Fibroblast of mammary gland (primary cell): ENCODE results near the gene ETNK2.

Experiments used
- DNase-seq: peaks from one replicate; pipeline ENCODE4 v3.0.0-alpha.2; 2010; ENCODE audit warnings: low read depth
- H3K4me3 ChIP-seq: 2 replicates; pipeline ENCODE4 v1.5.1; 2011; ENCODE audit warnings: low read depth, mild to moderate bottlenecking, low read length, moderate library complexity; ENCODE audit not compliant: control insufficient read depth
- TF ChIP-seq, protein P1 (sequence below): conservative IDR thresholded peaks from 2 replicates; pipeline ENCODE4 v1.5.1; 2011; ENCODE audit warnings: low read depth, low read length, inconsistent platforms; ENCODE audit not compliant: control insufficient read depth, insufficient read depth

ETNK2 gene

DNA sequence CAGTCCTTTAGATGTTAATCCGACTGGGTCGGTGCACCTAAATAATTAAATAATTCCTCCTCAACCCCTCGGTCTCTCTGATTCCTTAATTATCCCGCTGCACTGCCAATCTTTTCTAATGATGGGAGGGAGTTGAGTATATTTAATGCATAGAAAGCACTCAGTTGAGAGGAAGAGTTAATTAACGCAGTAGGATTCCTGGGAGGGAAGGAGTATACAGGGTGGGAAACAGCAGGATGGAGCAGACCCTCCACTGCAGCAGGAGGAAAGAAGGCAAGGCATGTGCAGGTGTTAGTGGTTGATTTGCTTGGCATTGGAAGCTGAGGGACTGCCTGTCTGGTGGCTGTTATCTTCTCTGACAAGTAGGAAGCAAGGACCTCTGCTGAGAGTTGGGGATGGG lies 24.2 kb upstream of the ETNK2 start:
- no peak for DNase-seq
- H3K4me3 ChIP-seq = no peak overlapping the region
- TF ChIP-seq, protein P1, sequence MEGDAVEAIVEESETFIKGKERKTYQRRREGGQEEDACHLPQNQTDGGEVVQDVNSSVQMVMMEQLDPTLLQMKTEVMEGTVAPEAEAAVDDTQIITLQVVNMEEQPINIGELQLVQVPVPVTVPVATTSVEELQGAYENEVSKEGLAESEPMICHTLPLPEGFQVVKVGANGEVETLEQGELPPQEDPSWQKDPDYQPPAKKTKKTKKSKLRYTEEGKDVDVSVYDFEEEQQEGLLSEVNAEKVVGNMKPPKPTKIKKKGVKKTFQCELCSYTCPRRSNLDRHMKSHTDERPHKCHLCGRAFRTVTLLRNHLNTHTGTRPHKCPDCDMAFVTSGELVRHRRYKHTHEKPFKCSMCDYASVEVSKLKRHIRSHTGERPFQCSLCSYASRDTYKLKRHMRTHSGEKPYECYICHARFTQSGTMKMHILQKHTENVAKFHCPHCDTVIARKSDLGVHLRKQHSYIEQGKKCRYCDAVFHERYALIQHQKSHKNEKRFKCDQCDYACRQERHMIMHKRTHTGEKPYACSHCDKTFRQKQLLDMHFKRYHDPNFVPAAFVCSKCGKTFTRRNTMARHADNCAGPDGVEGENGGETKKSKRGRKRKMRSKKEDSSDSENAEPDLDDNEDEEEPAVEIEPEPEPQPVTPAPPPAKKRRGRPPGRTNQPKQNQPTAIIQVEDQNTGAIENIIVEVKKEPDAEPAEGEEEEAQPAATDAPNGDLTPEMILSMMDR = no peak

DNA sequence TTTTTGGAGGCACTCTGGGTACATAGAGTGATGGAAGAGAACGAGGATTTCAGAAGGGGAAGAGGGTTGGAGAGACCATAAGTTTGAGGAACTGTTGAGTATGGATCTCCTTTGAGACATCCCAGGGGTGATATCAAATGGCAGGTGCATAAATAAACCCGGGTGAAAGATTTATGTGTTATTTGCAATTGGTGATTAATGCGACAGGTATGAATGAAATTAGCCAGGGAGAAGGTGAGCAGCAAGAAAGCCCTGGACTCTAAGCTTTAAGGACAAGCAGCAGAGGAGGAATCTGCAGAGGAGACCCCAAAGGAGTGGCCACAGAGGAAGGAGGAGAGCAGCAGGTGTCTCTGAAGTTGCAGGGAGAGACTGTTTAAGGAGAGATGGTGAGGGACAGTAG lies 23.1 kb upstream of the ETNK2 start:
- H3K4me3 ChIP-seq = no peak overlapping the region
- TF ChIP-seq, protein P1 = no peak
- DNase-seq = no peak

DNA sequence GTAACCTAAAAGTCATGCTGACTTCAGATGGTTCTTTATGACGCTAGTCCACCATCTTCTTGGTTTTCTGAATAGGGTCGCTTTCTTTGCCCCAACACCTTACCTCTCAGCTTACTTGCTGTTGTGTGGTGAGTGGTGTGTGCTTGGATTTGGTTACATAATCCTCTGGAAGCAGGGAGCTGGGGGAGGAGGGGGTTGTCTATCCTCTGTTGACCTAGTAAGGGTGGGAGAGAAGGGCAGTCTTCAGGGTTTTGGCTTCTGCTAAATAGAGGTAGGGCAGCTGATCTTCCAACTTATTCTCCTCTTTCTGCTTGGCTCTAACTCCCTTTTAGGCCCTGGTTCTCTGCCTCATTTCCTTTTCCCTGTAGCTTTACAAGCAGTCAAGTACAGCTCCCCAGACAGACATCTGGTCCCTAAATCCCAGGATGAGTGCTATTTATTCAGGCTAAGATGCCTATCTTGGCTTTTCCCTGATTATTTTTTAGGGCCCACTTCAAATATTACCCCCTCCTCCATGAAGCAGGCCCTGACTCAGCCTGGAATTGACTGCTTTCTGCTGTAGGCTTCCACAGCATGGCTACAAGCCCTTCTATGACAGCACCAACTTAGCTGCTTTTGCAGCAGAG lies 20.7 kb upstream of the ETNK2 start:
- TF ChIP-seq, protein P1 = no peak
- DNase-seq = no peak
- H3K4me3 ChIP-seq = no peak overlapping the region

DNA sequence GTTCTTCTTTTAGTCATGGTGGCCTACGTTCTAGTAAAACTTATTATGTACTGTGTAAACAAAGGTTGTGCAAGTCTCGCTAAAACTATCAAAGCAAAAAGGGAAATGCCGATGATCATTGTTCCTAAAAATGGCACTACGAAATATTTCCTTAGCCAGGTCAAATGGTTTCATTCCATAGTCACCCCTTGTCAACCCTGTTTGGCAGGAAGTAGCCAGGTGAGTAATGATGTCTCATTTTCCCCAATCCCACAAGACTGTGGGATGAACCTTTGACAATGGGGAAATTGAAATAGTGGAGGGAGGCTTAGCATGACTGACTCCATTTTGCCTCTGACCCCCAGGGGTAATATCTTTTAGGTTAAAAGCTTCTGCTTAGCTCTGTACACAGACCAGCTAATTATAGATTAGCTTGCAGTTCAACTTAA lies 19.9 kb upstream of the ETNK2 start:
- TF ChIP-seq, protein P1 = no peak
- no peak overlapping the region for H3K4me3 ChIP-seq
- peak; percentile 71 for DNase-seq

DNA sequence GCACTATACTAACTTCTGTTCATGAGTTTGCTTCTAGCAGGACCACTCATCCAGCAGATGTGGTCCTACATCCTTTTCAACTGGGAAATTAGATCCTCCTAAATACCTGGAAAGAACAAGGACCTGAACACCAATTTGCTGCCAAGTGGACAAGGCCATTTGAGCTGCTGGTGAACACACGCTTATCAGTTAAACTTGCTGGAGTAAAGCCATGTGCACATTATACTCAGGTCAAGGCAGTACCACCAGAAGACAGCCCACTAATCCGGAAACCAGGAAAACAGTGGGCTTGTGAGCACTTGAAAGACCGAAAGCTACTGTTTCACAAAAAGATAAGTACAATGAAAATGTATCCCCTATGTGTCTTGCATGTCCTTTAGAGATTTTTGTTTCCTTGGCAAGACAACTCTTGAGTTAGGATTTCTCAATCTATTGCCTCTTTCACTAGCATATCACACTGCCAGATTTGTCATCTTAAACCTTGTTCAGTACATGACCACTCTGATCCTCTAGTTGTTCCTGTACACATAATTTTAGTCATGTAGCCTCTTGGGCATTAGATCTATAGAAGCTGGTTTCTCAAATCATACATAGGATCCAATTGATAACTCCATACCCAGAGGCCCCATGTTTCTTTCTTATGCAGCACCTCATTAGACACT lies 18.8 kb upstream of the ETNK2 start:
- TF ChIP-seq, protein P1 = no peak
- peak; percentile 8 for DNase-seq
- no peak overlapping the region for H3K4me3 ChIP-seq

DNA sequence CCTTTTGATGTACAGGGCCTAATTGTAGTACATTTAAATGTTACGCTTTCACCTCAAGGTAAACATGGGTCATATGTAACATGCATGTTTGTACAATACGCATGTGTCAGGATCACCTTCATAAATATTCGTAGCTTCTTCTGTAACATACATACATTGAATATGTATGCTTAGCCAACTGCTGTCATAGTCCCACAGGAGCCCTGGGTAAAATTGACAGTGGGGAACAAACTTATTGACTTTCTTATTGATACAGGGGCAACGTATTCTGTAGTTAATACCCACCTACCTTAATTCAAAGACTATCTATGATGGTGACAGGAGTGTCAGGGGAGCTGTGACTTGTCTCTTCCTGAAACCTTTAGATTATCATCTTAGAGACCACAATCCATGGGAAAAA lies 18.0 kb upstream of the ETNK2 start:
- no peak for DNase-seq
- H3K4me3 ChIP-seq = no peak overlapping the region
- TF ChIP-seq, protein P1 = no peak
